Suprapubic skin (tissue), 4 donors: ENCODE data around the gene CCN5. TPM values are rescaled to one million over a fixed set of nuclear protein-coding genes. Genes with fewer than 3 reads are reported as not detected.

Experiments used
- DNase-seq, 2 donors: peaks; one replicate each; pipeline ENCODE4 v3.0.0-alpha.2; 2019; ENCODE audit warnings: low spot score in 2 of 2
- H3K27ac ChIP-seq: fragments of 200-600 bp; sonication (generic); one replicate; pipeline ENCODE4 v1.5.1; 2019
- H3K27me3 ChIP-seq: fragments of 200-600 bp; sonication (generic); one replicate; pipeline ENCODE4 v1.5.1; 2019
- H3K36me3 ChIP-seq: fragments of 200-600 bp; sonication (generic); one replicate; pipeline ENCODE4 v1.5.1; 2019
- H3K4me1 ChIP-seq: fragments of 200-600 bp; sonication (generic); one replicate; pipeline ENCODE4 v1.5.1; 2019
- H3K4me3 ChIP-seq: fragments of 200-600 bp; sonication (generic); one replicate; pipeline ENCODE4 v1.5.1; 2019; ENCODE audit warnings: mild to moderate bottlenecking
- H3K9me3 ChIP-seq: fragments of 200-600 bp; sonication (generic); one replicate; pipeline ENCODE4 v1.5.1; 2019
- CTCF ChIP-seq, 2 donors: fragments of 200-600 bp in 1 of 2; fragments of 450-650 bp in 1 of 2; sonication (generic) in 1 of 2; IDR thresholded peaks; one replicate each; pipeline ENCODE4 v1.5.1; 2016 to 2019; ENCODE audit warnings: antibody characterized with exemption in 2 of 2, mild to moderate bottlenecking in 1 of 2, moderate library complexity in 1 of 2
- EP300 ChIP-seq: sonication (generic); formaldehyde crosslinking; IDR thresholded peaks from one replicate; pipeline ENCODE4 v1.6.1; 2017; ENCODE audit warnings: antibody characterized with exemption
- POLR2A ChIP-seq, 2 donors: fragments of 450-650 bp; IDR thresholded peaks; one replicate each; pipeline ENCODE4 v1.6.1; 2017; ENCODE audit warnings: antibody characterized with exemption in 2 of 2, mild to moderate bottlenecking in 2 of 2, moderate library complexity in 2 of 2
- POLR2AphosphoS5 ChIP-seq, 3 donors: sonication (generic); formaldehyde crosslinking; IDR thresholded peaks; one replicate each; pipeline ENCODE4 v1.6.1; 2017; ENCODE audit warnings: antibody characterized with exemption in 3 of 3
- WGBS: methylation state at CpG from one replicate; pipeline ENCODE4 v1.1.5; 2018; 5-methylcytosine and 5-hydroxymethylcytosine counted together
- total RNA-seq, 4 donors: library from RNA; depleted of rRNA; stranded (reverse); fragments of >200 nt; gene quantifications; one replicate each; pipeline ENCODE4 v1.1.0, GENCODE V29; 2016

CCN5 gene
- total RNA-seq, 4 donors from 2014 or later, result 40.1 to 137 (median 87.9) TPM

- WGBS, result 42% methylated on average over 6 of the region's 6 CpGs
- H3K36me3 ChIP-seq, result no peaks in the 10 kb centered on the region
- H3K4me3 ChIP-seq, result no peak overlapping the region
- no peak overlapping the region for H3K27ac ChIP-seq
- peaks cover 4% of the 10 kb centered on the region for H3K4me1 ChIP-seq
- no peaks in the 10 kb centered on the region for H3K27me3 ChIP-seq
- H3K9me3 ChIP-seq, result no peaks in the 10 kb centered on the region
- no peak for DNase-seq
- TF ChIP-seq POLR2AphosphoS5 (IDR thresholded peaks at IDR 0.05) (no peak), CTCF (IDR thresholded peaks at IDR 0.05) (no peak), EP300 (no peak), POLR2A (IDR thresholded peaks at IDR 0.05) (no peak)
Observed at GRCh38 chr20:44736170-44737021, 21.2 kb downstream of the CCN5 start.

DNA sequence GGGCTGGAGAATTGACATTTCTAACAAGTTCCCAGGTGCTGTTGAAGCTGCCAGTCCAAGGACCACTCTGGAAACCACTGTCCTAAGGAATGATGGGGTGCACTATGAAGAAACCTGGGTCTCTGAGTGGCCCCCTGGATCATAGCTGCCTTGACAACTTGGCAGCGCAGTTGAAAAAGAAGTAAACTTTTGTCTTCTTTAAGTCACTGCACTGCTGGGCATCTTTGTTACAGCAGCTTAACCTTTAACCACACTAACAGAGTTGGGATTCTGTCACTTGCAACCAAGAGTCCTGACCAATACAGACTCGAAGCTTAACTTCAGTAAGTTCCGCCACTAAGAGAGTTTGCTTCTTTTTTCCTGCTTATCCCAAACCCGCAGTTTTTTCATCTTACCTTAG is 21.9 kb downstream of the CCN5 start:
- peaks cover 4% of the 10 kb centered on the region for H3K4me1 ChIP-seq
- no peaks in the 10 kb centered on the region for H3K9me3 ChIP-seq
- H3K27me3 ChIP-seq, result no peaks in the 10 kb centered on the region
- H3K36me3 ChIP-seq, result no peaks in the 10 kb centered on the region
- TF ChIP-seq CTCF (IDR thresholded peaks at IDR 0.05) (no peak), POLR2AphosphoS5 (IDR thresholded peaks at IDR 0.05) (no peak), POLR2A (IDR thresholded peaks at IDR 0.05) (no peak), EP300 (no peak)
- DNase-seq, result no peak
- no peak overlapping the region for H3K27ac ChIP-seq
- WGBS, result 98% methylated on average over 4 of the region's 4 CpGs
- H3K4me3 ChIP-seq, result no peak overlapping the region

DNA sequence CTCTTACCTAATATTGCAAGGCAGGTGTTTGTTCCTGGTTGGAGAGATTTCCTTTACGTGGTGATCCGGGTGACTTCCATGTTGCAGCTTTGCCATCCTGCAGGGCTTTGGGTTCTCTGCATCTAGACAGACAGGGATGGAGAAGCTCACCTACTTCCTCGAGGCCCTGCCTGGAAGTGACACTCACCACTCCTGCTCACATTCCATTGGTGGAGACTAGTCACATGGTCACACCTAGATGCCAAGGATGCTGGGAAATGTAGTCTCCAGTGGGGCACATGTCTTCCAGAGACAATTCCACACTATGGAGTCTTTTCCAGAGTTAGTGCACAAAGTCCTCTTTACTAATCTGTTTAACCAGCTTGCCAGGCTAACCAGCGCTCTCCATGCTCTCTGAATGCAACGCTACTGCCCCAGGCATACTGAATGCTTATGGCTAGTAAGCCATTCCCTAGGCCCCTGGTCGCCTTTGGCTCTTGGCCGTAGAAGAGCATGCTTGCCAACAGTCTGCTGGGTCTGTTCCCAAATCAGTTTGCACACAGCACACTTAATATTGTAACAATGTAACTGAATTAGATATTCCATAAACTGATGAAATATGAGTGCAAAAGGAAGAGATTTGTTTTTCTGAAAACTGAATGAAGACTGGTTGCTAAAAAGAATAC is 23.8 kb downstream of the CCN5 start:
- Histone ChIP-seq H3K36me3 (no peaks in the 10 kb centered on the region), H3K4me3 (no peak overlapping the region), H3K27ac (no peak overlapping the region), H3K9me3 (no peaks in the 10 kb centered on the region), H3K27me3 (no peaks in the 10 kb centered on the region), H3K4me1 (no peaks in the 10 kb centered on the region)
- WGBS, result 77% methylated on average over 6 of the region's 7 CpGs
- TF ChIP-seq POLR2AphosphoS5 (IDR thresholded peaks at IDR 0.05) (no peak), POLR2A (IDR thresholded peaks at IDR 0.05) (no peak), EP300 (no peak), CTCF (IDR thresholded peaks at IDR 0.05) (no peak)
- DNase-seq, result no peak

DNA sequence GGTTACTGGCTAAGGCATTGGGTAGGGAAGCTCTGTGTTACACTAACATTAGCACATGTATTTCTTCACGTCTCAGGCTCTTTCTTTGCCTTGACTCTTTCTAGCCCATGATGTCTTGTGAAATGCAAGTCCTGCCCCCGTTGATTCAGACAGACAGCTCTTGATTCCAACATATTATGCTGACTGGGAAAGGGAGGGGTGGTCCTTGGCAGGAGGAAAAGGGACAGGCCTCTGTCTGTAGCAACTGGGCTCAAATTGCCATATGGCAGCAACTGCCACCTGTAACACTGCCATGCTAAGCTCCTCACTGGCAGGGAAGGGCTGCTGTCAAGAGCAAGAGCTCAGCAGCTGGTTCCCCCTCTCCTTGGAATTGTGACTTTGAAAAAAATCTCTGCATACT is 24.8 kb downstream of the CCN5 start:
- TF ChIP-seq POLR2A (IDR thresholded peaks at IDR 0.05) (no peak), CTCF (IDR thresholded peaks at IDR 0.05) (no peak), POLR2AphosphoS5 (IDR thresholded peaks at IDR 0.05) (no peak), EP300 (no peak)
- no peak for DNase-seq
- no peak overlapping the region for H3K4me3 ChIP-seq
- peaks cover under 1% of the 10 kb centered on the region for H3K4me1 ChIP-seq
- H3K9me3 ChIP-seq, result no peaks in the 10 kb centered on the region
- H3K27me3 ChIP-seq, result no peaks in the 10 kb centered on the region
- no peaks in the 10 kb centered on the region for H3K36me3 ChIP-seq
- 47% methylated on average over 2 of the region's 2 CpGs for WGBS
- no peak overlapping the region for H3K27ac ChIP-seq
